K562 (cell line): Measurements from ENCODE around the gene SLCO2A1.

Source experiments
- ATF1 ChIP-seq, 2 experiments: fragments of 450-650 bp in 1 of 2; IDR thresholded peaks; 2 replicates each; pipeline ENCODE4 v1.6.1; 2016; ENCODE audit warnings: missing compliant biosample characterization in 1 of 2, missing genetic modification characterization in 1 of 2
- CCAR2 ChIP-seq: fragments of 200-400 bp; formaldehyde crosslinking; IDR thresholded peaks from 2 replicates; pipeline ENCODE4 v1.6.1; 2017; ENCODE audit warnings: mild to moderate bottlenecking, low read depth, low read length
- CTCF ChIP-seq, 3 experiments: IDR thresholded peaks in 2 of 3; conservative IDR thresholded peaks in 1 of 3; 2 replicates each; pipeline ENCODE4 v1.5.1; 2011 to 2012; ENCODE audit warnings: low read length in 3 of 3, mild to moderate bottlenecking in 3 of 3, control low read depth in 2 of 3, improper control_type of control experiment in 1 of 3, inconsistent platforms in 1 of 3, low read depth in 1 of 3, mixed read lengths in 1 of 3, moderate library complexity in 1 of 3; ENCODE audit not compliant: insufficient read depth in 2 of 3
- JUND ChIP-seq, 2 experiments: IDR thresholded peaks; 2 replicates in 1 of 2; 3 replicates in 1 of 2; pipeline ENCODE4 v1.6.1; 2011; ENCODE audit warnings: borderline replicate concordance in 2 of 2, low read depth in 2 of 2, low read length in 2 of 2, improper control_type of control experiment in 1 of 2, missing biosample characterization in 1 of 2, missing genetic modification characterization in 1 of 2, missing genetic modification reagents in 1 of 2
- MYNN ChIP-seq, 2 experiments: sonication (generic); formaldehyde crosslinking in 1 of 2; IDR thresholded peaks; 2 replicates each; pipeline versions ENCODE4 v1.5.0 to v1.6.1; 2016 to 2020; ENCODE audit warnings: antibody characterized with exemption in 1 of 2, missing genetic modification reagents in 1 of 2
- RB1 ChIP-seq: fragments of 450-650 bp; IDR thresholded peaks from 2 replicates; pipeline ENCODE4 v1.6.1; 2017; ENCODE audit warnings: low read depth, mild to moderate bottlenecking
- SP1 ChIP-seq: sonication (generic); formaldehyde crosslinking; IDR thresholded peaks from 2 replicates; pipeline ENCODE4 v1.8.1; 2022; ENCODE audit warnings: mild to moderate bottlenecking, missing genetic modification reagents
- SP2 ChIP-seq: IDR thresholded peaks from 2 replicates; pipeline ENCODE4 v1.6.1; 2011; ENCODE audit warnings: mild to moderate bottlenecking, low read depth, low read length, moderate library complexity; ENCODE audit not compliant: poor library complexity, severe bottlenecking; ENCODE audit errors: extremely low read depth
- TEAD4 ChIP-seq, 2 experiments: sonication (generic) in 1 of 2; formaldehyde crosslinking in 1 of 2; IDR thresholded peaks; 2 replicates each; pipeline versions ENCODE4 v1.6.1 to v1.8.0; 2012 to 2022; ENCODE audit warnings: borderline replicate concordance in 1 of 2, inconsistent platforms in 1 of 2, low read length in 1 of 2, mild to moderate bottlenecking in 1 of 2, missing genetic modification reagents in 1 of 2
- THRB ChIP-seq: fragments of 450-650 bp; formaldehyde crosslinking; conservative IDR thresholded peaks from 2 replicates; pipeline ENCODE4 v1.4.0; 2022; ENCODE audit warnings: mild to moderate bottlenecking, missing genetic modification characterization
- ZNF24 ChIP-seq: fragments of 450-650 bp; IDR thresholded peaks from 2 replicates; pipeline ENCODE4 v1.6.1; 2016

- TF ChIP-seq THRB (CRISPR knock-in tag) = no peak
- no peak for TF ChIP-seq RB1
- no peak for TF ChIP-seq CTCF (IDR thresholded peaks at IDR 0.05 in 2 of 3, conservative IDR thresholded peaks at IDR 0.05 in 1 of 3; ENCODE audit: insufficient read depth in 2 of 3, low read depth in 1 of 3, low read length in 3 of 3)
- no peak for TF ChIP-seq MYNN (IDR thresholded peaks at IDR 0.05)
- no peak for TF ChIP-seq MYNN (CRISPR knock-in tag; IDR thresholded peaks at IDR 0.05)
- TF ChIP-seq CCAR2 = no peak
- no peak for TF ChIP-seq TEAD4 (IDR thresholded peaks at IDR 0.05; ENCODE audit: low read length)
- TF ChIP-seq TEAD4 (CRISPR knock-in tag; IDR thresholded peaks at IDR 0.05; ENCODE audit: borderline replicate concordance) = no peak
- TF ChIP-seq ATF1 (CRISPR knock-in tag; IDR thresholded peaks at IDR 0.05) = no peak
- no peak for TF ChIP-seq ATF1 (tag; IDR thresholded peaks at IDR 0.05)
- no peak for TF ChIP-seq JUND (IDR thresholded peaks at IDR 0.05; ENCODE audit: borderline replicate concordance, low read depth, low read length)
- no peak for TF ChIP-seq JUND (tag; IDR thresholded peaks at IDR 0.05; ENCODE audit: borderline replicate concordance, low read depth, low read length)
- no peak for TF ChIP-seq SP2
- TF ChIP-seq ZNF24 = no peak
- TF ChIP-seq SP1 (CRISPR knock-in tag) = no peak
Observed at GRCh38 chr3:133965906-133966305, 63.8 kb downstream of the SLCO2A1 start.
